Femur (tissue), 1 donor: Measurements from ENCODE around the gene TBC1D22A.

ENCODE experiments used
- DNase-seq: peaks from one replicate; pipeline ENCODE4 v3.0.0-alpha.2; 2017

TBC1D22A gene

GRCh38 chr22:46796566-46797195, 34.2 kb downstream of the TBC1D22A start:
- no peak for DNase-seq

- no peak for DNase-seq
Observed at GRCh38 chr22:46797355-46797754, 34.9 kb downstream of the TBC1D22A start.

GRCh38 chr22:46798041-46798365, 35.6 kb downstream of the TBC1D22A start:
- no peak for DNase-seq

DNA sequence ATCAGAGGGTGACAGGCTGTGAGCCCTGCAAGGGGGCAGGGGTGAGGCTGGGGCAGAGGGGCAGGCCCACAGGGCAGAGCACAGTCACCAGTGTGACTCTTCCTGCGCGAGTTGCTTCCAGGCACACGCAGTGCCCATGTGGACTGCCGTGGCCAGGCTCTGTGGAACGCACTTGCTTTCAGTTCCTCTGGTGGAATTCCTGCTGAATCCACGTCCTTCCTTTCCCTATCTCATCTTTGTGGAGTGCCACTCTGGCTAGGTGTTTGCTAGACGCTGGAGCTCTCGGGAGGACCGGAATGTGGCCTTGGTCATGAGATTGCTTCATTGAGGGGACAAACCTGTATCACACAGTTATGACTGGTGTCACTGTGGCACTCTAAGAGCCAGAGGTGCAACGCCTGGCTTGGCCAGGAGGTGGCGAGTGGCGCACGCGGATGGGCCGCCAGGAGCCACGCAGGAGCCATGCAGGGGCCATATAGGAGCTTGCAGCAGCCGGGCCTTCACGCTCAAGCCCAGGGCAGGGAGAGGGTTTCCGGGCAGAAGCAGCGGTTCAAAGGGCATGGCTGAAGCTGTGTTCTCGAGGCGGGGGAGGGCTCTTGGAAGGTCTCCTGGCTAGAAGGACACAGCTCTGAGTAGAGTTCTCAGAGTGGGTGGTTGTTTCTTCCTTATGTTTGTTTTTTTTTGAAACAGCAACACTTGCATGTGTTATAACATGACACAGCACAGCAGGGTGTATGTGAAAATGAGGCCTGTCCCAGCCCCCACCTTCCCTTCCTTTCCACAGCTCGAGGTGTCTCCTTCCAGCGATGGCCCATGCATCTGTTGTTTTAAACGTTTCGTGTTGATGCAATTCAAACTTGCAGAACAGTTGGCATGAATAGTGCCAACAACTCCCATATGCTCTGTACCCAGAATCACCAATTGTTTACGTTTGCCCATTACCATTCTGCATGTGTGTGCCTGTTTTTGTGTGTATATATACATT, 36.2 kb downstream of the TBC1D22A start:
- peak; percentile 83 for DNase-seq

DNA sequence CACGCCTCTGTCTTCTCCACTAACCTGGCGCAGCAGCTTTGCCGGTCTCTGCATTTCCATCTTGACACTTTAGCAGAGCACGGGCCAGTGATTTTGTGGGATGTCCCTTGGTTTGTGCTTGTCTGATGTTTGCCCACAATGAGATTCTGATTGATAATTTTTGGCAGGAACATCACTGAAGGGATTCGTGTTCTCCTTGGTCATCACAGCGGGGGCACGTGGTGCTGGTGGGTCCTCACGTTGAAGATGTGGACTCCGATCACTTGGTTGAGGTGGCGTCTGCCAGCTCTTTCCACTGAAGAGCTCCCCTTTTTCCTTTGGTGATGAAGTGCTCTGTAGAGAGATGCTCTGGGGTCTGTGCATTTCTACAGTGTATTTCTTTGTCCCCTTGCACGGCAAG, 37.2 kb downstream of the TBC1D22A start:
- DNase-seq: no peak

DNA sequence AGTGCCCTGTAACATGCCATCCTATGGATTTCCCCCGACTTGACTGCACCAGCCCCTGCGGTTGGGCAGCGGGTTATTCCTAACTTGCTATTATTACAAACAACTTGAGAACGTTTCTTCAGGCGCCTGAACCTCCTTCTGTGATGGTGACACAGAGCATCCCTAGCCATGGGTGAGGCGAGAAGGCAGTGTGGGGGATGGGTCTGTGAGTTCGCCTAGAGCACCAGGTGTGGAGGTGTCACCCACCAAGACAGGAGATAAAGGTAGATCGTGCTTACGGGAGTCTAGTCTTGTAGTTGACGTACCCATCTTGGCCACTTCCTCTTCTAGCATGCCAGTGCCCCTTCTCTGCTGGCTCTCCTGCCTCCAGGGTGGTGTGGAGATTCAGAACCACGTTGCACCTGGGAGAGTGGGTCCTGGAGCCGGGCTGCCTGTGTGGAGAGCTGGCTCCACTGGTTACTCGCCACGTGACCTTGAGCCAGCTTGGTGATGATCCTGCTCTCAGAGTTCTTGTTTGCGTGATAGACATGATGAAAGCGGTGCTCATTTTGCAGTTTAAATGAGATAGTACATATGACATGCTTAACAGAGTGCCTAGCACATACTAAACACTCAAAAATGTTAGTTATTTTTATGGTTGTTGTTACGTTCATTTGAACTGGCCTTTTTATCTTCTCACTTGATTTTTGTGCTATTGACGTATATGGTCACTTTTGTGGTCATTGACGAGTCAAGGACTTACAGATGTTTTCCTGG, 37.8 kb downstream of the TBC1D22A start:
- no peak for DNase-seq

DNA sequence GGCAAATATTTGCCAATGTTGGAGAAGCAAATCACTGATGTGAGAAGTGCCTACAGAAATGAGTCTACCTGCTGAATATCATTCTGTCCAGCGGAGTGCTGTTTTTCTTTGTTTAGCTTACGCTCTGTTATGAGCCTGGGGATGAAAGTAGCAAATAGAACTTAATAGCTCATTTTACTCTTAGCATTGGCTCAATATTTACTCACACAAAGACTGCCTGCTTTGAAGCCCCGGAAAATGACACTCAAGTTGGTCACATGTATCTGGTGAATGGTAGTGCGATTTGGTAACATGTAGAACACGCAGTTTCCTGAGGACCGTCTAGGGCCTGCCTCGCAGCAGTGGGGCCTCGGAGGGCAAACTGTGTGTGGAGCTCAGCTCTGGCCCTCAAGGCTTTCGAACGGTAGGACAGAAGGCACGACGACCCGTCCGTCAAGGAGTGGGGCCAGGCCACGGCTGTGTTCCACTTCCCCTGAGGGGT, 38.9 kb downstream of the TBC1D22A start:
- no peak for DNase-seq

DNA sequence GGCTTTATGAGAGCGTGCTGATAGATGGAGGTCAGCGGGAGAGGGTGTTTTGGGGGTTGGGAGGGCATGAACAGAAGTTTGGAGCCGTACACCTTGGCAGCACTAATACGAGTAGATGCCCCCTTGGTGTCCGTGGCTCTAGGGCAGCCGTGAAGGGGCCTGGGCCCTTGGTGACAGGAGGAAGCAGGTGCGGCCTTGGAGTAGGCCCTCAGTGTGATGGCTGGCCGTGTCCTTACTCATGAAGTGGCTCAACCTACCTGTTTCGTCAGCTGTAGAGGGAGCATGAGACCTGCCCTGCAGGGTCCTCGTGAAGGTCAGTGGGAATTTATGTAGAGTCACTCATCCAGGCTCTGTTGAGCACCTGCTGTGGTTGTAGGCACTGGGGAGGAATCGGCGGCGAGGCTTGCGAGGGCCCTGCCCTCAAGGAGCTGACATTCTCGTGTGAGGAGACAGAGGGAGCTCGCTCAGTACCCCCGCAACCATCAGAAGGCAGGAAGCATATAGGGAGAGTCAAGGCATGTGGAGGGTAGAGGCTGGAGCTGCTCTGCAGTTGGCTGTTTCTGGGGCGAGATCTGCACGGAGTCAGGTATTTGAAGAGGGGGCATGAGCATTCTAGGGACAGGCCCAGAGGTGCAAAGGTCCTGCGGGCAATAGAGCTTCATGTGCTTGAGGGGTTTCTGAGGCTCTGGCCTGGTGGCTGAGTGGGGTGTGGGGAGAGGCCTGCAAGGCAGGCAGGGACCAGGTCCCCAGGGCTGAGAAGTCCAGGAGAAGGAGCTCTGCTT, 39.6 kb downstream of the TBC1D22A start:
- DNase-seq: no peak

GRCh38 chr22:46802608-46803027, 40.2 kb downstream of the TBC1D22A start:
- DNase-seq: no peak

DNA sequence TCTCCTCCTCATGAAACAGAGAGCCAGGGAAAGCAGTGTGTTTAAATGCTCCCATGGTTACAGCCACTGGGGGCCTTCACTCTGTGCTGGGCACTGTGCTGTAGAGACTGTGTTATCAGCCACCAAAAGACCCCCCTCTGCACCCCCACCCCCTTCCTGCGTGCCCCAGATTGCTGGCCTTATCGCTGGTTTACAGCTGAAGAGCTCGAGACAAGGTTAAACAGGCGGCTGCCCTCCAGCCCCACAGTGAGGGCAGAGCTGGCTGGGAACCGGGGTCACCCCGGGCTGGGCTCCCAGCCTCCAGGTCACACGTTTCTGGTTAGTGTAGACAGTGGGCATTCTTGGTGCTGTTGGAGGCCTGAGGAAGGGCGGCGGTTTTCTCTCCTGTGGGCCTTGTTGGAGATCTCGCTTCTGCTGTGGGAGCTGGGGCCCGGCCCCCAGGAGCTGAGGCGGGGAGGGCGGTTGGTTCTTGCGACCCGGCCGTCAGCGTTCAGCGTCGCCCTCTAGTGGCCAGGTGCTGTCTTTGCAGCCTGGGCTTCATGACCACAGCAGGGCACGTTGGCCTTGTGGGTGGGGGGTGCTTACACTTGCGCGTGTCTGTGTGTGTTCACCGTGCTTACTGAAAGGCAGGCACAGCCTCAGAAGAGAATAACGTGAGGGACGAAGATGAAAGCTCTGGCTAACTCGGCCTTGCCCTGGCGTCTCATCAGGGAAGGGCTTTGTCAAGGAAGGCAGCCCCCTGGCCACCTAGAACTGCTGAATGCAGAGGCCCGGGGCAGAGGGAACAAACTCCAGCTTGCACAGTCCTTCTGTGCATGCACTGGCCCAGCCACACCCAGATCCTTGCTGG, 40.8 kb downstream of the TBC1D22A start:
- DNase-seq: no peak

DNA sequence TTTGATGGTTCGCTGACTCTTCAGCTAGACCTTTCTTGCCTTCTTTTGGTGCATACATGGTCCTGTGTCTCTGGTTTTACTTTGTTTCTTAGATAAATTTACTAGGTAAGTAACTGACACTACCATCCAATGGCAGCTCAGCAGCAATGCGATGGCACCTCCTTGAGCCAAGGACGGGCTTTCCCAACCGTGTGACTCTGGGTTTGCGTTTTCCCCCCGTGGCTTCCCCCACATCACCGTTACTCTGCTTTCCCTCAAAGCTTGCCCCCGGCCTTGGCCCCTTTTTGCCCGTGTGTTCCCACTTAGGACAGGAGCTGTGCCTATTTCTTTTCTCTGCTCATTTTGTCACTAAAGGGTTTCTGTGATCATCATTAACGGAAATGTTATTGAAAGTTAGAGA, 41.5 kb downstream of the TBC1D22A start:
- DNase-seq: no peak

DNA sequence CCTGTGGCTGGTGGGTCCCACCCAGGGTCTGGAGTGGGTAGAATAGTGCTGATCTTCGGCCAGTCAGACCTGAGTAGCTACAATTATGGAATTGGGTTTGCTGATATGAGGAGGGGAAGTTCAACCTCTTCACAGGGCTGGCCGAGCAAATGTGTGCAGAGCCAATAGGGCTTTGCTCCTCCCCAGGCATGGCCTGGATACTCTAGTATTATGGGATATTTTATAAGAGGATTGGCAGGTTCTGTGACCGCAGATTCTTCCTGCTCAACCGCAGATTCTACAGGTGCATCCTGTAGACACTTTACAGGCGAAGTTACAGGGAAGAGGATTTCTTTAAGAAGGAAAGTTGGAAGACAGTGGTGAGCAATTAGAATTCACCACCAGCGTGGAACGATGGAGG, 44.3 kb downstream of the TBC1D22A start:
- no peak for DNase-seq

GRCh38 chr22:46807458-46807857, 45.0 kb downstream of the TBC1D22A start:
- DNase-seq: no peak

- no peak for DNase-seq
Observed at GRCh38 chr22:46809153-46809885, 46.9 kb downstream of the TBC1D22A start.

DNA sequence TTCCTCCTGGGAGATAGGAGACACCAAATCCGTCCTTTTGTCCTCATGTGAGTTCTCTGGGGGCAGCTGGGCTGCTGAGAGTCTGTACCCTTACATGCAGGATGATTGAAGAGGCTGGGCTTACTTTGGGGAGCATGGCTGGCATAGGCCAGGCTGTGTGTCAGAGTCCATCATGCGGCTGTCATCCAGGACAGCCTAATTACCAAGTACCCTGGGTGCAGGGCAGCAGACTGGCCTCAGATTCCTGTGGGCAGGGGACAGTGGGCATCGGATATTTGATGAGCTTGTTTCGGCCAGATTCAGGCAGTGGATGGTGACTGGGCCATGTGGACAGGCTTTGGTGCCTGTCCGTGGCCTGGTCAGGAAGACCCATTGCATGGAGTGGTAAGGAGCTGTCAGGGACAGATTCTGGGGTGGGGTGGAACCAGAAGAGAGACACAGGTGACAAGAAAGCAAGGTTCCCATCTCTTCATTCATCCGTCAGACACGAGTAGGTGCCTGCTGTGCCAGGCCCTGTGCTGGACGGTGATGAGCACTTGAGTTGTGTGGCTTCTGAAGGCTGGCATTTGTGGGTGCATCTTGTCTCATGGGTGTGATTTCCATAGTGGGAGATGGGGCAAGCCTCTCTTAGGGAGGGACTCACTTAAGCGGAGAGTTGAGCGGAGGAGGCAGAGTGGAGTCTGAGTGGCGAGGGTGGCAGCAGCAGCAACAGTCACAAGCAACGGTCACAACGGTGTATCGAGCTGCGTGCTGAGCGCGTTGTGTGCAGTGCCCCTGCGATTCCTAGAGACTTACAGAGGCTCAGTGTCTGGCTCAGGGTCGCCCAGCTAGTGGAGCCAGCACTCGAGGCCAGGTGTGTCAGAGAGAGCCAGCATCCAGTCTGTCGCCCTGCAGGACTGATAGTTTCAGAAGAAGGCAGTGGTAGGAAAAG, 48.7 kb downstream of the TBC1D22A start:
- no peak for DNase-seq

- DNase-seq: no peak
Observed at GRCh38 chr22:46812034-46812605, 49.7 kb downstream of the TBC1D22A start.

GRCh38 chr22:46812788-46813187, 50.3 kb downstream of the TBC1D22A start:
- no peak for DNase-seq

GRCh38 chr22:46813816-46814597, 51.6 kb downstream of the TBC1D22A start:
- no peak for DNase-seq
